Thyroid gland (tissue), 4 donors: ENCODE results near the gene FAM53B.

Source experiments
- POLR2A ChIP-seq, 2 donors: fragments of 450-650 bp; IDR thresholded peaks; one replicate each; pipeline ENCODE4 v1.6.1; 2017; ENCODE audit warnings: antibody characterized with exemption in 2 of 2, mild to moderate bottlenecking in 2 of 2, moderate library complexity in 1 of 2
- TF ChIP-seq, protein P1 (sequence below), 6 experiments: fragments of 200-600 bp in 3 of 6; fragments of 450-650 bp in 3 of 6; sonication (generic) in 3 of 6; IDR thresholded peaks; one replicate each; pipeline ENCODE4 v1.5.1; 2016 to 2019; ENCODE audit warnings: antibody characterized with exemption in 6 of 6, mild to moderate bottlenecking in 2 of 6, inconsistent platforms in 1 of 6, moderate library complexity in 1 of 6

- TF ChIP-seq, protein P1, sequence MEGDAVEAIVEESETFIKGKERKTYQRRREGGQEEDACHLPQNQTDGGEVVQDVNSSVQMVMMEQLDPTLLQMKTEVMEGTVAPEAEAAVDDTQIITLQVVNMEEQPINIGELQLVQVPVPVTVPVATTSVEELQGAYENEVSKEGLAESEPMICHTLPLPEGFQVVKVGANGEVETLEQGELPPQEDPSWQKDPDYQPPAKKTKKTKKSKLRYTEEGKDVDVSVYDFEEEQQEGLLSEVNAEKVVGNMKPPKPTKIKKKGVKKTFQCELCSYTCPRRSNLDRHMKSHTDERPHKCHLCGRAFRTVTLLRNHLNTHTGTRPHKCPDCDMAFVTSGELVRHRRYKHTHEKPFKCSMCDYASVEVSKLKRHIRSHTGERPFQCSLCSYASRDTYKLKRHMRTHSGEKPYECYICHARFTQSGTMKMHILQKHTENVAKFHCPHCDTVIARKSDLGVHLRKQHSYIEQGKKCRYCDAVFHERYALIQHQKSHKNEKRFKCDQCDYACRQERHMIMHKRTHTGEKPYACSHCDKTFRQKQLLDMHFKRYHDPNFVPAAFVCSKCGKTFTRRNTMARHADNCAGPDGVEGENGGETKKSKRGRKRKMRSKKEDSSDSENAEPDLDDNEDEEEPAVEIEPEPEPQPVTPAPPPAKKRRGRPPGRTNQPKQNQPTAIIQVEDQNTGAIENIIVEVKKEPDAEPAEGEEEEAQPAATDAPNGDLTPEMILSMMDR (IDR thresholded peaks at IDR 0.05), result no peak
- TF ChIP-seq POLR2A (IDR thresholded peaks at IDR 0.05), result no peak
These were observed 63.5 kb downstream of the FAM53B start for GRCh38 chr10:124680675-124681074.
